GM18519 (cell line): ENCODE data around the gene CYTH3.

Source experiments
- ATAC-seq: cut with Tn5 transposase; IDR thresholded peaks from one replicate; pipeline ENCODE4 v1.9.1; 2021; ENCODE audit warnings: mild to moderate bottlenecking, moderate library complexity; ENCODE audit not compliant: unreplicated experiment, low FRiP score

The CYTH3 gene

DNA sequence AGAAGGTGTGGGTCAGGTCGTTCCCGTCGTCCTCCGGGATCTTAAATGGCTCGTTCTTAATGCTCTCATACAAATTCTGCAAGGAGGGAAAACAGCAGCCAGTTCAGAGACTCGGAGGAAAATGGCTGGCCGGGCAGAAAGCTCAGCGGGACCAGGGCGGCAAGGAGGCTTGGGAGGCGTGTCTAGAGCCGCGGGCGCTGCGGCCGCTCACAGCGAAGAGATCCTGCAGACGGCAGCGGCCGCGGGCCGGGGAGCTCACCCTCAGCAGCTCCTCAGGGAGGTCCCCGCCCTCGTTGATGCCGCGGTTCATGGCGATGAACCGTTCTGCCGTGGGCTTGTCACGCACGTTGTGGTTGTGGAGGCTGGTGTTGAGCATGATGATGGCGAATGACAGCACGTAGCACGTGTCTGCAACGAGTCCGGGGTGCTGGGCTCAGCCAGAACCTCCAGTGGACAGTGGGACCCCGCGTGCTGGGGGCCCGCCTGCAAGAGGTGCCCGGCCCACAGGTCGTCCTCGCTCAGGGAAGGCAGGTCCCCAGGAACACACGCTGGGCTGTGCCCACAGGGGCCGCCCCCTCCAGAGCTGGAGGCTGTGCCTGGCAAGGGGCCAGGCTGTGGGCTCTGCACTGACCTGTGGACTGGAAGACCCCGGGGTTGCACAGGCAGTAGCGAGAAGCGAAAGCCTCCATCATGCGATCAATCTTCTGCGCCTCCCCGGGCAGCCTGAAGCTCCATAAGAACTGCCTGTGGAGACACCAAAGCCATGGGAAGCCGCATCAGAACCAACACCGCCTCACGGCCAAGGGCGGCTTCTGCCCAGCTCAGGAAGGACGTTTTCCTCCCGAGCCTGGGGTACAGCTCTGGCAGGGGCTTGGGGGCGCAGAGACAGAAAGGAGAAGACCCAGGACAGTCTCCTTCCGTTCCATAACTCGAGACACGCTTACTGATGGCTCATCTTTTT lies 101.6 kb downstream of the CYTH3 start:
- ATAC-seq: no peak

DNA sequence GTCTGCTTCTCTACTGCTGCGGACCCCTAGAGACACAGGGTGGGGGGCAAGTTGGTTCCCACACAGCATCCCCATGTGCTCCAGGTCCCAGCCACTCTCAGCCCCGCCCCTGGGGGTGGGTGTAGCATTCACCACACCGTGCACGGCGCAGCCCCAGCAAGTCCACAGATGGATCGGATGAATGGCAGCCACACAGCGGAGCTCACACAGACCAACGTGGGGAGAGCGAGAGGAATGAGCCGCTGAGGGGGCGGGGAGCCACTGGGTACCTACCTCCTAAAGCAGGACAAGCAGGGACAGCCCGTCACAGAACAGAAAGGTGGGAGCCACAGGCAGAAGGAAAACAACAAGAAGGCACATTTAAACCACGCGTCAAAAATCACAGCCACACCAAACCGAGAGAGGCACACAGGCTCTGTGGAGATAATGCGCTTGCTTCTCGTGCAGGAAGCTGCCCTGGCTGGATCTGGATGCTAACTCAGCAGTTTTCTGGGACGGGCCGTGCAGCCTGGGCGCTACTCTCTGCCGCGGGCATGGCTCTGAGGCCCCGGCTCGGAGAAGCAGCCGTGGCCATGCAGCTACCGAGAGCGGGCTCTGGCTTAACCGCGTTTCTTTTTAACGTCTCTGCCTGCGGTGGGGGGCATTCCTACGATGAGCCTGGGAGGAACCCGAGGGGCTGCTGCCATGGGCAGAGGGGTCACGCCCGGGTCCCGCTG lies 102.5 kb downstream of the CYTH3 start:
- ATAC-seq: no peak

DNA sequence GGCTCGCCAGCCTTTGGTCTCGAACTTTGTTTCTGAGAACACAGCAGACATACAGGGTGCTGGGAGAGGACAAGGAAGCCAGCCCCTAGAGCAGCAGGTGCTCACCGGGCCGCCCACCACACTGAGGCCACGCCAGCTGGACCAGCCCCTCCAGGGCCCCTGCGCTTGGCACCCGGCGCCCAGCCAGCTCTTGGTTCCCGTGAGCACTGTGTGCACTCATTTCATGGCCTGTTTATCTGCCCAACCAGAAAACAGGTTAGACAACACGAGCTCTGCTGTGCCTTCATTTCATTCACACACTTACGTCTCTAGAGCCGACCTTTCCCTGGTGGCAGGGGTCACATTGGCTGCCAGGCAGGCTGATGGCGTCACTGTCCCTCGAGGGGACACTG lies 104.0 kb downstream of the CYTH3 start:
- no peak for ATAC-seq

DNA sequence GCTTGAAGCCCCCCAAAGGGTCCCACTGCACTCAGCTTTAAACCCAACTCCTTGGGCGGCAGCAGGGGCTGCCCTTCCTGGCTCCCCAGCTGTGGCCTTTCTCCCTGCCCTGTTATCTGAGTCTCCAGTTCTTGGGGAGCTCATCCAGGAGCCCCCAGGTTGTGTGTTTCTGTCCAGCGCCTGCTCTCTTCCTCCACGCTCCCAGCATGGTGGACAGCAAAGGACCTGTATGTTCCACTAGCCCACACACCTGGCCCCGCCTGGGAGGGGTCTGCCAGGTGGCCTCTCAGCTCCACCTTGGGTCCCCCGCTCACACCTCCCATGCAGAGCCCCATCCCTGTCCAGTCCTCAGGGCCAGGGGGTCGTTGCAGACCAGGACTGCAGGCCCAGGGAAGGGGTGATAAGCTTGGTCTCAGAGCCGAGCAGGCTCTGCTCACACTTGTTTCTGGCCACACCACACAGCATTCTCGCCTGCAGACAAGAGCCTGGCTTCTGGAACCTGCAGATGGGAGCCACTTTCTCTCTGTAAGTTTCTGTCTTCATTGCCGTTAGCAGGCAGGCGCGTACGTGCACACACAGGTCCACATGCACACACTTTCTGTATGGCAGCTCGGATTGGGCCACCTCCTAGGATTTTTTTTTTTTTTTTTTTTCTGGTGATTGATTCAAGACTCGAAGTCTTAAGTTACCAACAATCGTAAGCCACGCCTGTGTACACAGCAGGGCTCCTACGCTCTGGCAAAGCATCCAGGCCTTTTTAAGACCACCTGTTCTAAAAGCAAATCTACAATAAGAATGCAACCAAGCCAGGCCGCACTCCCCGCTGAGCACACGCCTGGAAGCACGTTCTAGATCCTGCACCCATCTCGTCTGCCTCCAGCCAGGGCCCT lies 104.6 kb downstream of the CYTH3 start:
- ATAC-seq: no peak

DNA sequence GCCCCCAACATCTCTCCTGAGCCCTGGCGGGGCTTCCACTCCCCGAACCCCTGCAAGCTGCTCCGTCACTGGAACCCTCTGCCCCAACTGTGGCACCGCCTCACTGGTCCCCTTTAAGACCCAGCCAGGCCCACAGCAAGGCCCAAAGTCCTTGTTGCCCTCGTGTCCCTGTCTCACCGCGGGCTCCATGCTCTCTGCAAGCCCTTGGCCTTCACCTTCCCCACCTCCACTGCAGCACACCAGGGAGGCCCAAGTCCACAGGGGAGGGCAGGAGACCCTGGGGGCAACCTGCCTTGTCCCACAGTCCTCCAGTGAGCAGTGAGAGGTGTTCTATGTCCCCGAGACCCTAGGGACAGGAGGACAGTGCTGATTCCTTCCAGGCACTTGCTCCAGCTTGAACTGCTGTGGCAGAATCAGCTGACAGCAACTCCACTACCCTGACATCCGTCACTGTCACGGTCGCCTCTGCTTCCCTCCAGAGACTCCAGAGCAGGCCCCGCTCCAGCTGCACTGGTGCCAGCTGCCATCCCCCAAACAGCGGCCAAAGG lies 105.3 kb downstream of the CYTH3 start:
- ATAC-seq: no peak

DNA sequence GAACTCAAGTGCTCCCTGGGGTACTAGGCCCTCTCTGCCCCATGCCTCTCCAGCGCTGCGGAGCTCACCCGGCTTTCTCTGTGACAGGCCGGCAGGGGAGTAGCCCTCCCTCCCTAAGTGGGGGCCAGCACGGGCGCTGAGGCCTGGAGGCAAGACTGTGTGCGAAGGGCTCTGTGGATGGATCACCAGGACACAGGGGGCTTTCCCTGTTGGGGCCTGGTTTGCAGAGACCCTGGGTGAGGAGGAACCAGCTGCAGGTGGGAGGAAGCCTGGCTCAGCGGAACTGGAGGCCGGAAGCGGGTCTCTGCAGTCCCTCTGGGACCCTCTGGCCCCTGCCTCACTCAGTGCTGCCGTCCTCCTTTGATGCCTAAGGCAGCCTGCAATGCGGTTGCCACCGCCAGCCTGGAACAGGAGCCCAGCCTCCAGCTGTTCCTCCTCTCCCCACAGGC lies 106.0 kb downstream of the CYTH3 start:
- no peak for ATAC-seq

DNA sequence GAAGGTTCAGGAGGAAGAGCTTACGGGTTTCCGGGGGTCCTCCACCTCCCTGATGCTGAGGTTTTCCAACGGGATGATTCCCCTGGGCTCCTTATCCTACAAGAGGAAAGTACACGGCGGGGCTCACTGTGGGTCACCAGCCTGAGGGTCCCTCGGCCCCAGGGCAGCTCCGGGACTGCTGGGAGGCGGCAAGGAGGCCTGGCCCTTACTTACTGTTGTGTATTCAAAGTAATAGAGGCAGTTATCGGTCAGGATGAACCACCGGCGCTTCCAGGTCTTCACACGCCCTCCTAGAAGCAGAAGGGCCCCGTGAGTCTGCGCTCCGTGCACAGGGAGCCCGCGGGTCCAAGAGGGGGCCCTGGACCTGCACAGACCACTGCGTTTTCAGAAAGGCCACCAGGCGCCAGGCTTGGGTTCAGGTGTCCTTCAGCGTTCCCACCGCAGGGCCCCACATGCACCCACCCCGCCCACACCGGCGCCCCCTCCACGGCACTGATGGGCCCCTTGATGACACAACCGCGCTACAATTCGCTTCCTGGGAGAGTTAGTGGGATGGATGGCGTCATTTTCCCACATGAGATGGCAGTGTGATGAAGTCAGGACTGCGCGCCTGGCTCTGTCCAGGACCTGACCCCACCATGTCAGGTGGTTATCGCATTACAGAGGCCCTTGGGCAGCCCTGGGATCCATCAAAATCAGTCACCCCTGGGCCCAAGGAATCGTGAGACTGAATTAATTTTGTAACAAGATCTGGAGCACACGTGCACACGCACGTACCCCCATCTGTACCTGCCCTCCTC lies 106.7 kb downstream of the CYTH3 start:
- no peak for ATAC-seq

DNA sequence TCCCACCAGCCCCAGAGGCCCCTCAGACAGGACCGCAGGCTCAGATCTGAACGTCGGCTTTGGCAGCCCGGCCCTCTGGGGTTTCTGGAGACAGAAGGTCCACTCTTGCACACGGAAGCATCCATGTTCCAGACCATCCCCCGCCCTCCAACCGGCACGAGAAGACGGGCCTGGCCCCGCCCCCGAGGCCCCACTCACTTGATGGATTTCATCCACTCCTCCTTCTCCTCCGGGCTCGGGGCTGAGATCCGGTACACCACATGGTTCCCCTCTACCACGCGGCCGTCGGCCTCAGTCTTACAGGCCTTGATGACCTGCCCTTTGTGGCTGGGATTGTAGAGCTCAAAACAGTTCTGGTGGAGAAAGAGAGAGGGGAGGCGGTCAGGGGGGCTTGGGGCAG lies 107.3 kb downstream of the CYTH3 start:
- no peak for ATAC-seq

DNA sequence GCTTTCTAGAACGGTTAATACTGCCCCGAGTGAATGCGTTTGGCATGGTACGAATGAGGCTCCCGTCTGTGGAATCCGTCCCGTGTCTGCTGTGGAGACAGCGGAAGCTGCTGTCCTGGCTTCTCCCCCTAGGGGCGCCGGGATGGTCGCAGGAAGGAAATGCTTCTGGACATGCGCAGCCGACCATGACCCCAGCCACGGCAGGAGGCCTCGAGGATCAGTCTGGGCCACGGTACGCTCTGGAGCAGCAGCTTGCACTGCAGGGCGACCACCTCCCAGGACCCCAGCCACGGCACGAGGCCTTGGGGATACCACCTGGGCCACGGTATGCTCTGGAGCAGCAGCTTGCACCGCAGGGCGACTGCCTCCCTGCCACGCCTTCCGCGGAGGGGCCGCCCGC lies 107.9 kb downstream of the CYTH3 start:
- ATAC-seq: no peak

DNA sequence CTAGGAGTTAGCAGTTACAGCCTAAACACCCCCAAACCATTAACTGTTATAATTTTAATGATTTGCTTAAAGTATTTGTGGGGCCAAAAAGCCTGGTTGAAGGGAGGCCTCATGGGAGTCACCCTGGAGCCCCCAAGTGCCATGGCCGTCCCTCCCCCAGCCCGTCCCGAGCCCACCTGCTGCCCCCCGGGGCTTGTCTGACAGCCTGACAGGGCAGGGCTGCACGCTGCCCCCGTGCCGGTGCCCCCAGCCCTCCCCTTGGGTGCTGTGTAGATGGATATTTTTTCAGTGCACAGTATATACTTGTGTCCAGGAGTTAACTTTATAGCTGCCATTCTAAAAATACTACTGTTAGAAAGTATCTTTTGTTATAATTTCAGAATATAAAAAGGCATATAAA lies 108.4 kb downstream of the CYTH3 start:
- ATAC-seq: no peak

DNA sequence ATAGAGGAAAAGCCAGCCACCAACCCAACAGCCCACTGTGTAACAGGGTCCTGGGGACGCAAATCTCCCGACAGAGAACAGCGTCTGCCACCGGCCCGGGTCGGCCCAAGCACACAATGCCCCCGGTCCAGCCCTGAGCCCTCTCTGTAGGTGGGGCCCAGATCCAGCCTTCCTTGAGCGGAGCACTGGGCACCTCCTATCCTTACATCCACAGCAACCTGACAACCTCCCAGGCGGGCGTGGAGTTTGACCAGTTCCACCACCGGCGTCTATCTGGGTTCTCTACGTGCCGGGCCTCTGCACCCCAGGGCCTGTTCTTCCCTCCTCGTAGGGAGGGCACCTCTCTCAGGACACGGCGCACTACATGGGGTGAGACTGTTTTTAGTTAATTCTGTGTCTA lies 109.0 kb downstream of the CYTH3 start:
- no peak for ATAC-seq

DNA sequence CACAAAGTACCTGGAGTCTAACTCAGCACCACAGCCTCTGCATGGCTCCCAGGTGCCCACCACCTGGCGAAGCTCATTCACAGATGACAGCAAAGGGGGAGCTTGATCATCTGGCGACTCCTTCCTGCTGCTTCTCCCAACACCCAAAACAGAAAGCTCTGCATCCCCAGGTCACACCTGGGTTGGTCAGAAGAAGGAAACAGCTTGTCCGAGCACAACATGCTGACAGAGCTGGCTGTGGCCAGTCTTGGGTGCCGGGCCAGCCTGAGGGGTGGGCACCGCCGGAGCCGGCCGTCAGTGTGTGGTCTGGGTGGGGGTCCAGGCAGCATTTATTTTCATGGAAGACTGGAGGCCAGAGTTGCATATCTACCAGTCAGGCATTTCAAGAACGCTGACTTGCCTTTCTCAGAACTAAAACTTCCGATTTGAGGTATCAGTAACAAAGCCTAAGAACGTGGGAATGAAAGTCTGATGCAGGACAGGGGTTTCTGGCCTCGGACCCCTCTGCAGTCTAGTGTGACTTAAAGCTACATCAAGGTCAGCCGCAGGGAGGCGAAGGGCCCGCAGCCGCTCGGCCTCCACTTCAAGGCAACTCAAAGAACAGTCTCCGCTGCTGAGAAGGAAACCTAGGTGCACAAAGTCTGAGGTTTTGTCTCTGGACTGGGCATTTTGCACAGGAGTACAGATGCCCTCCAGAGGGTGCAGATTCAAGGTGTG lies 109.6 kb downstream of the CYTH3 start:
- no peak for ATAC-seq

DNA sequence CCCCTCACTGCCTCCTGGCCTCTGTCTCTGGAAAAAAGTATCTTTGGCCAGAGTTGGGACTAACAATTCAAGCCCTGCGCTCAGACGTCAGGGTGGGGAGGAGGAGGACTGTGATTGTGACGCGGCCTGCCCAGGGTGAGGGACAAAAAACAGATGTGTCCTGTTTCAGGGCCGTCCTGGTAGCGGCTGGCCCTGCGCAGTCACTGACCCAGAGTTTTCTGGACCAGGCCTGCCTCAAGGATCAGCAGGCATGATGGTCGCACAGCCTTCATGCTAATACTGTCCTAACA lies 110.1 kb downstream of the CYTH3 start:
- no peak for ATAC-seq

DNA sequence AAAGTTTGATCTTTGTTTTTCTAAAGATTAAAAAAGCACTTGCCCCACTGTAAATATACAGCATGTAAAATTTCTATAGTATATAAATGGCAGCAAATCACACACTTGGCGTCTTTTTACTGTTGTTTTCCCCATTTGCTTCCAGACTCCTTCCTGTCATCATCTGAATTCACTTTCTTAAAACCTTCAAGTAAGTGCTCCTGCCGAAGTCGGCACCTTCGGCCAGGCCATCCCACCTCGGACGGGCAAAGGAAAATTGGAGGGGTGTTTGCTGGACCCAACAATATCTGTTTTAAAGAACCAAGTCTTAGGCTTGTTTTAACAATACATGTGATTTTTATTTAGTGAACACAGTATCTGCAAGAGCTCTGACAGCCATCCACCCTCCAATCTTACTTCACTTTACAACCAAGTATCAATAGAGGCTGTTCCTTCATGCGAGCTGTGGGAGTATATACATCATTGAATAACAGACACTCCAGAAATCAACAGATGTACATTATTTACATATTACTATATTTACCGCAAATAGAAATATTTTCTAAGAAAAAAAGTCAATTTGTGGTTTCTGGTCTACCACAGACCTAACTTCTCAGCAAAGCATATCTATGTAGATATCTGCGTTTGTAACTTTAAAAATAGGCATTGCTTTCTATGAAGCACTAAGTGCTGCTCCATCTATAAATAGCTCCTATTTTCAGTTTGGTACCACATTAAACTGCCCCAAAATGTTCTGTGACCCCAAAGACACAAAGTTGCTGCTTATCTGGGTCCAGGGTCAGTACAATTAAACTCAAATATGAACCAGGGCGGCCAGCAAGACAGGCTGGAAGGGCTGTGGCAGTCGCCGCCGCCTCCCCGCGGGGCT lies 110.7 kb downstream of the CYTH3 start:
- ATAC-seq: peak; percentile 38

DNA sequence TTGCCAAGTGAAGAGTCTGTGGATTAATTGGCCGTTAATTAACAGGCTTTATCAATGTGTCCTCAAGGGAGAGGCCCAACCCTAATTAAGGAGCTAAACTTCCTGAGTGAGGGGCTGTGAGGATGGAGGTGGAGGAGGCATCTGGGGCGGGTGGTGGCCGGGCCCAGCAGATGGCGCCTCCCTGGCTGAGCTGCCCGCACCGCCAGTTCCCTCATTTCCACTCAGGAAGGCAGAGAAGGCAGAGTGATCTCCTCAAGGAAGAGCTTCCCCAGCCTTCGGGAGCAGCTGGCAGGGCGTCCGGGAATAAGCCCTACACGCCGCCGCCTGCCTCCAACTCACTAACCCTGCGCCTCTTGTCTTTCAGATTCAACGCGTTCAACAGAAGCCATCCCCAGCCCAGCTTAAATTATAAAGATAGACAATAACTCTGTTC lies 112.2 kb downstream of the CYTH3 start:
- ATAC-seq: no peak

DNA sequence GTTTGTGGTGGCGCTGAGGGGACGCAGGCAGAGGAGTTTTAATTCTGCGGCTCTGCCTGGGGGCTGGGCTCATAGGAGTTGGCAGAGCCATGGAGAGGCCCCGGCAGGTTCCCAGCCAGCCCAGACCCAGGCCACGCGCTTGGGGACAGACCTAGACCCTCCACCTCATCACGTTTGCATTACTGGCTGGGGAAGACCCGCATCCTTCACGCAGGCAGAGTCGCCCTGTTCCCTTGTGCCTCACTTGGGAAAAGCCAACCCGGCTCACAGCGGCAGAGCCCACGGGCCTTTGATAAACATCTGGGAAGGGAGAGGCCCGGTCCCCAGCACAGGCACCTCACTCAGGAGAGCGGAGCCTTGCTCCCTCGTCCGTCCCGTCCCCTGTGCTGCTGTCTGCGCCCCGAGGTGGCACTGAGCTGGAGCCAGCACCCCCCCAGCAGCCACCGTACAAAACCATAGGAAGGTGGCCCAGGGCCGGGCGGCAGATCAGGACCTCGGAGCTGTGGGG lies 112.8 kb downstream of the CYTH3 start:
- no peak for ATAC-seq

DNA sequence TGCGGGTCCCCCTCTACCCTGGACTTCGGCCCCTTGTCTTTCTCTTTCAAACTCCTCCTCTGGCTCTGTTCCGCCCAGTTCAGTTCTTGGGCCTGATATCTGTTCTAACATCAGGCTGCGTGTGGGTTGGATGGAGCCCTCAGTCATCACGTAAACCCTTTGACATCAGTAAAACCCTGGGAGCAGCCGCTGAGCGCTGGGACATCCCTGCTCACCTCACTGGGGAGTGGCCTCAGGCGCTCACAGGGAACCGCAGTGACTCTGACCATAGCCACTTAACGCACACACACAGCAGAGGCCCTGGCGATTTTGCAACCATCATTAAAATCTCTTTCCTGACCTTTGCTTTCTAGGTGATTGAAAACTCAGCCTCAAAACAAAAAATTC lies 113.3 kb downstream of the CYTH3 start:
- no peak for ATAC-seq

DNA sequence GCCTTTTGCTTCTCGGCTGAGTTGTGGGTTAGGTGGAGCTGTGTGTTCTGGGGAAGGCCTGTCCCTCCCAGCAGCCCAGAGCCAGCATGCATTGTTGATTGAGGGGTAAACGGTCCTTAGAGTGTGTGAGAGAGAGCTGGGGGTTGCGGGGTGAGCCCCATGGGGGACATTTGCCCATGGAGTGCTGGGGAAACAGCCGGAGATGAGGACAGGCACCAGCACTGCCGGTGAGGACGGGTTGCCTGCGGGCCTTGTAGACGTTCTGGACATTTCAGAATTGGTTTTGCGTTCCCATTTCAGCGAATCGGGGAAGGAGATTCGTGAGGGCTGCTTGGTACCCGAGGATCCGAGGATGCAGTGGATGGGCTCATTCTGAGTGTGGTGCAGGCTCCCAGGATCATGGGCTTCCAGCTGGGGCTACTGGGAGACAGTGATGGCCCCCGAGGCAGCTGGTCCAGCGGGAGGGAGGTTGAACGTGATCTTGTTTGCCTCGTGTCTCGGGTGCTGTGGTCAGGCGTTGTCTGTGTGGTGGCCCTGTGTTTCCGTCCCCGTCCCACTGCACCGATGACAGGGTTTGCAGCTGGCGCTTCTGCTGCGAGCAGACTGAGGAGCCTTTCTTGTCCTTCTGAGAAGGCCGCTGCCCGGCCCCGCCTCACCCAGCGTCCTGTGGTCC lies 113.9 kb downstream of the CYTH3 start:
- ATAC-seq: no peak
